Measurements from ENCODE around the gene CDH13.

The CDH13 gene

GRCh38 chr16:82751020-82751419, 124.3 kb downstream of the CDH13 start:
- no peak for DNase-seq

GRCh38 chr16:82752172-82752571, 125.4 kb downstream of the CDH13 start:
- DNase-seq: no peak

GRCh38 chr16:82753821-82754220, 127.1 kb downstream of the CDH13 start:
- no peak for DNase-seq

GRCh38 chr16:82754716-82755513, 128.1 kb downstream of the CDH13 start:
- DNase-seq: no peak

GRCh38 chr16:82755570-82756282, 129.0 kb downstream of the CDH13 start:
- no peak for DNase-seq

GRCh38 chr16:82756283-82756599, 129.5 kb downstream of the CDH13 start:
- DNase-seq: no peak

GRCh38 chr16:82758406-82758805, 131.6 kb downstream of the CDH13 start:
- no peak for DNase-seq

- no peak for DNase-seq
These were observed 132.1 kb downstream of the CDH13 start for GRCh38 chr16:82758904-82759303.

GRCh38 chr16:82761236-82761635, 134.5 kb downstream of the CDH13 start:
- no peak for DNase-seq

GRCh38 chr16:82761858-82762257, 135.1 kb downstream of the CDH13 start:
- DNase-seq: no peak

GRCh38 chr16:82763371-82763770, 136.6 kb downstream of the CDH13 start:
- no peak for DNase-seq

GRCh38 chr16:82767198-82767597, 140.4 kb downstream of the CDH13 start:
- DNase-seq: no peak

- no peak for DNase-seq
These were observed 141.0 kb downstream of the CDH13 start for GRCh38 chr16:82767808-82768207.

GRCh38 chr16:82769845-82770244, 143.1 kb downstream of the CDH13 start:
- DNase-seq: no peak

- DNase-seq: no peak
These were observed 145.4 kb downstream of the CDH13 start for GRCh38 chr16:82772215-82772614.

GRCh38 chr16:82773018-82773417, 146.2 kb downstream of the CDH13 start:
- no peak for DNase-seq

GRCh38 chr16:82776470-82777146, 149.8 kb downstream of the CDH13 start:
- DNase-seq: no peak

- DNase-seq: no peak
These were observed 156.0 kb downstream of the CDH13 start for GRCh38 chr16:82782715-82783251.

GRCh38 chr16:82783933-82784572, 157.3 kb downstream of the CDH13 start:
- no peak for DNase-seq

GRCh38 chr16:82784573-82784968, 157.8 kb downstream of the CDH13 start:
- no peak for DNase-seq

- DNase-seq: no peak
These were observed 161.5 kb downstream of the CDH13 start for GRCh38 chr16:82788225-82788624.

GRCh38 chr16:82788919-82789318, 162.2 kb downstream of the CDH13 start:
- DNase-seq: no peak

GRCh38 chr16:82792693-82793092, 165.9 kb downstream of the CDH13 start:
- no peak for DNase-seq

Measured in cerebellar nuclear complex (tissue), 1 donor.